ENCODE measurements around the gene MRPL38.

The MRPL38 gene

DNA sequence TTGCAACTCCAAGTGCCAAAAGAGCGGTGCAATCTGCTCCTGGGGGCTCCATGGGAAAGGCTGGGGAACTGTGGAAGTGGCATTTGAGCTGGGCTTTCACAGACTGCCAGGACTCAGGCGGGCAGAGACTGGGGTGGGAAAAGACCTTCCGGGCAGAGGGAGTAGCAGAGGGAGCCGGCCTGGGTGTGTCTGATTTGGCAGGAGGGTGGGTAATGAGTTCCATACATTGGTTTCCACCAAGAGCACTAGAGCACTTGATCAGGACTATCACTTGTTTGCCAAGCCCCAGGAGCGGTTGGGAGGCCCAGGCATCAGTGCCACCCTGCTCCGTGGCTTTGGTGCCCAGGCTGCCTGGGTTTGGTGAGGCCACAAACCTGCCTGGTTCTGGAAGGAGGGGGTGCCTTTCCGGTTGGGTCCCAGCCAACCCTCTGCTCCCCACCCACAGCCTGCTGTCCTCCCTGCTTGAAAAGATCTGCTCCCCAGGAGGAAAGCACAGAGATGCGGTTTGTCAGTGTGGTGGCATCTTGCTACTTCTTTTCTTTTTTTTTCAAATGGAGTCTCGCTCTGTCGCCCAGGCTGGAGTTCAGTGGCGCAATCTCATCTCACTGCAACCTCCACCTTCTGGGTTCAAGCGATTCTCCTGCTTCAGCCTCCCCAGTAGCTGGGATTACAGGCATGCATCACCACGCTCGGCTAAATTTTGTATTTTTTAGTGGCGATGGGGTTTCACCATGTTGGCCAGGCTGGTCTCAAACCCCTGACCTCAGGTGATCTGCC, 22.8 kb downstream of the MRPL38 start:
- no peak for TF ChIP-seq POLR2A (IDR thresholded peaks at IDR 0.05; ENCODE audit: low read depth, low read length)
- no peak for DNase-seq (ENCODE audit: insufficient read length, low spot score)
- no peak for FAIRE-seq

DNA sequence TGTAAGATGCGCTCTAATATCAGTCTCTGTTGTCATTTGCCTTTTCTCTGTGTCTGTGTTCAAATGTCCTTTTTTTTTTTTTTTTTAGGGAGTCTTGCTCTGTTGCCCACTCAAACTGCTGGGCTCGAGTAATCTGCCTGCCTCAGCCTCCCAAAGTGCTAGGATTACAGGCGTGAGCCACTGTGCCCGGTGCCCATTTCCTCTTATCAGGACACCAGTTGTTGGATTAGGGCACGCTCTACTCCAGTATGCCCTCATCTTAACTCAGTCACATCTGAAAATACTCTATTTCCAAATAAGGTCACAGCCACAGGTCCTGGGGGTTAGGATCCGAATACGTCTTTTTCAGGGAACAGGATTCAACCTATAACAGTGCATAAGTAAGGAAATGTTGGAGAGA, 24.4 kb downstream of the MRPL38 start:
- DNase-seq (ENCODE audit: insufficient read length, low spot score) (no peak), FAIRE-seq (no peak)
- TF ChIP-seq POLR2A (IDR thresholded peaks at IDR 0.05; ENCODE audit: low read depth, low read length), result no peak

DNA sequence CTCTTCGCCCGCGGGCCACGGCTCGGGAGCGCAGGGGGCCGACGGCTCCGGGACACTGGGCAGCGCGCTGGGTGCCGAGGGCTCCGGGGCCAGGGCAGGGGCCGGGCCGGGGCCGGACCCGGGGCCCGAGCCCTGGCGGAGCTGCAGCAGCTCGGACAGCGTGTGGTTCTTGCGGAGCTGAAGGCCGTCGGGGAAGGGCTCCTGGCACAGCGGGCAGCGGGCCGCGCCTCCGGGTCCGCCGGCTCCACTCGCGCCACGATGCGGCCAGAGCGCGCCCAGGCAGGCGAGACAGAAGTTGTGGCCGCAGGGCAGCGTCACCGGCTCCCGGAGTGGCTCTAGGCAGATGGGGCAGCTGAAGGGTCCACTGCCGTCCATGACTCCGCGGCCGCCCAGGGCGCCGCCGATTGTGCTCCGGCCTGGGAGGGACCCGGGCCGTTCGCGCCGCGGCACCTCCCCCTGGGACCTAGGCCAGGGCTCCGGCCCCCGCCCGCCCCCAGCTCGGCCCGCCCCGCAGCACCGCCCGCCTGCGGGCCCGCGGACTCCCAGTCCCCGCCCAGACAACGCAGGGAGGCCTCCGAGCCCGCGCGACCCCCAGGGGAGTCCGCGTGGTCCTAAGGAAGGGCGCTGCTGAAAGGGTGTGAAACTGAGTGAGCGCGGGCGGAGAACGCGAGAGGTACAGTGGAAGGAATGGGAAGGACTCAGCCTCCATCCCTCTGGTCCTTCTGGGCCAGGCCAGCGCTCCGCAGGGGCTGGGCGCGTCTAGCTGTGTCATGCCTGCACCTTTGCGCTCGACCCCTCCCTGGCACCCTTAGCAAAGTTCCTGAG, 26.3 kb downstream of the MRPL38 start, which contains the start of gene TRIM47:
TSS of gene TRIM47 (minus strand) at position 408 of the 825 bp plus-strand sequence. CDS start at position 375, 33 bp downstream.
- FAIRE-seq (no peak), DNase-seq (ENCODE audit: insufficient read length, low spot score) (peak; percentile 77)
- TF ChIP-seq POLR2A (IDR thresholded peaks at IDR 0.05; ENCODE audit: low read depth, low read length), result peak; percentile 76

DNA sequence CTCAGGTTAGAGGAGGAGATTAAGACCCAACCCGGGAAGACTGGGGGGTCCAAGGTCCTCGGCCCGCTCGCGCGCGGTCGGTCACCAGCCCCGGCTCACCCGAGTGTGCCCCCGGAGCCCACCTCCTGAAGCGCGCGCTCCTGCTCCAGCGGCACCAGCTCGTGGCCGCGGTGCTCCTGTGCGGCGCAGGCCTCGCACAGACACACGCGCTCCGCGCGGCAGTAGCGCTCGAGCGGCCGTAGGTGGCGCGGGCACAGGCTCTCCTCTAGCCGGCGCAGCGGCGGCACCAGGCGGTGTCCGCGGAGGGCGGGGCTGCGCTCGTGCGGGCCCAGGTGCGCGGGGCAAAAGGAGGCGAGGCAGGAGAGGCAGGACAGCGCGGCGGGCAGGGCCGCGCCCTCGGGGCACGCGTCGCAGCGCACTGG, 26.9 kb downstream of the MRPL38 start:
- FAIRE-seq (no peak), DNase-seq (ENCODE audit: insufficient read length, low spot score) (no peak)
- peak; percentile 44; the same call in 1 of the 2 replicates for TF ChIP-seq POLR2A (IDR thresholded peaks at IDR 0.05; ENCODE audit: low read depth, low read length)

DNA sequence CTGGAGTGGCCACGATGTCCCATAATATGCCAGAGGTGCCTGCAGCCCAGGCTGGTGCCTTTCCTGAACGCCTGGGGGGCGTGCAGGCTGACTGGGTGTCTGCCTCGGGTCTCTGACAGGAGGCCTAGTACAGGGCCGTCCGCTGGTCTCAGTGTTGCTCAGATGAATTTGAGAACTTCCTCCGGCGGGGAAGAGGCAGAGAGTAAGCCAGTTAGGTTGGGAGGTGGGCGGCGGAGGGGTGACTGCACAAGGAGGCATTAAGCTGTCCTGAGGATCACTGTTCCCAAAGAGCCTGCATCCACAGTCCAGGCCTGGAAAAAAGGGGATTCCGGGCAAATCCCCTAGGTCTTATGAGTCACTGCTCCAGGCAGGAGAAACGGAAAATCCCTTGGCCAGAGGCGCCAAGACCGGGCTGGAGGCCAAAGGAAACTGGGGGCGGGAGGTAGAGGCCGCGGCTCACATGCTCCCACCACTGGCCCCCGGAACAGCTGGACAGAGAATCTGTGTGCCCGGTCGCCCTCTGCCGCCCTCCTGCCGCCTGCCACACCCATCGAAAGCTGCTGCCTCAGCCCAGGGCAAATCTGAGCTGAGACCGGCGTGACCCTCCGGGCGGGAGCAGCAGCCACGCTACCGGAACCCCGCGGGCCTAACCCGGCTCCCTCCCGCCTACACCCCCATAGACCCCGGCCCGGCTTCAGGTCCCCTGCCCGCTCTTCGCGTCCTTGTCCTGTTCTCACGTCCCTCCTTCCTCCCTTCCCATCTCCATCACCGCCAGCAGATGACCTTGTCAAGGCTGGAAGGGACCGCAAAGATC, 27.5 kb downstream of the MRPL38 start:
- TF ChIP-seq POLR2A (IDR thresholded peaks at IDR 0.05; ENCODE audit: low read depth, low read length), result peak; percentile 41; the same call in 1 of the 2 replicates
- FAIRE-seq (peak; percentile 48), DNase-seq (ENCODE audit: insufficient read length, low spot score) (peak; percentile 91)

DNA sequence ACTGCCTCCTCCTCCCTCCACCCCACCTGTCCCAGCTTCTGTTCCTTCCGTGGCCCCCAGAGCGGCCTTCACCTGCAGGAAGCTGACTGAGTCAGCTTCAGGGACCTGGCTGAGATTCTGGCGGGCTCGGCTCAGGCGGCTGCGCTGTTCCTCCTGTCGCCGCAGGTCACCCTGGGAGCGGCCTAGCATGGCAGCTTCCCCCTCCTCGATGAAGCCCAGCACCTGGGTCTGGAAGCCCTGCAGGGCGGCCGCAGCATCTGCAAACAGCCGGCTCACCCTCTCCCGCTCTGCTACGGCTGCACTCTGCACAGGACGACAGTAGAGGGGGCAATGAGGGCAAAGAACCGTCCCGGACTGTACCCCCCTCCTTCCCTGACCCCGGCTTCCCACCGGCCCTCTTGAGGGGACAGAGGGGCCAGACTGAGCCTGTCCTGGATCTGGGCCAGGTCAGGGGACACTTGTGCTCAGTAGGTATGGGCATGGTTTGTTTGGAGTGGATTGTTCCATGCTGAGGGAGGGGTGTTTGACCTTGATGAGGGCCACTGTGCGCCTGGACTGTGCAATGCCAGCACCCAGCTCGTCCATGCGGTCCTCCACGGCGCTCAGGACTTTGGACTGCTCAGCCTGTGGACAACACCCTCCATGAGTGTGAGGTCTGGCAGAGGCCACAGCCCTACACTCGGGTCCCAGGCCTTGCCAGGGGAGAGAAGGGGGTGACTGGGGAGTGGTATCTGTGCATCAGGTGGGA, 28.3 kb downstream of the MRPL38 start:
- no peak; the same call in 1 of the 2 replicates for TF ChIP-seq POLR2A (IDR thresholded peaks at IDR 0.05; ENCODE audit: low read depth, low read length)
- FAIRE-seq (no peak), DNase-seq (ENCODE audit: insufficient read length, low spot score) (no peak)

DNA sequence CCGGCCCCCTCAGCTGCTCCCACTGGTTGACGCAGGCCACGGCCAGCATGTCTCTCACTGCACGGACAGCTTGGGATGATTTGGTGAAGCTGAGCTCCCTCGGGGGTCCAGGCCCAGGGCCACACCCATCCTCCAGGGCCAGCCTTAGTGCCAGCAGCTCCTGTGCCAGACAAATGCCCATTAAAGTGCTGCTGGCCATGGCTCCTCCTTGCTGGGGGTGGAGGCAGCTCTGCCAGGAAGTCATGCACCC, 28.8 kb downstream of the MRPL38 start:
- DNase-seq (ENCODE audit: insufficient read length, low spot score) (peak; percentile 84), FAIRE-seq (no peak)
- no peak for TF ChIP-seq POLR2A (IDR thresholded peaks at IDR 0.05; ENCODE audit: low read depth, low read length)

DNA sequence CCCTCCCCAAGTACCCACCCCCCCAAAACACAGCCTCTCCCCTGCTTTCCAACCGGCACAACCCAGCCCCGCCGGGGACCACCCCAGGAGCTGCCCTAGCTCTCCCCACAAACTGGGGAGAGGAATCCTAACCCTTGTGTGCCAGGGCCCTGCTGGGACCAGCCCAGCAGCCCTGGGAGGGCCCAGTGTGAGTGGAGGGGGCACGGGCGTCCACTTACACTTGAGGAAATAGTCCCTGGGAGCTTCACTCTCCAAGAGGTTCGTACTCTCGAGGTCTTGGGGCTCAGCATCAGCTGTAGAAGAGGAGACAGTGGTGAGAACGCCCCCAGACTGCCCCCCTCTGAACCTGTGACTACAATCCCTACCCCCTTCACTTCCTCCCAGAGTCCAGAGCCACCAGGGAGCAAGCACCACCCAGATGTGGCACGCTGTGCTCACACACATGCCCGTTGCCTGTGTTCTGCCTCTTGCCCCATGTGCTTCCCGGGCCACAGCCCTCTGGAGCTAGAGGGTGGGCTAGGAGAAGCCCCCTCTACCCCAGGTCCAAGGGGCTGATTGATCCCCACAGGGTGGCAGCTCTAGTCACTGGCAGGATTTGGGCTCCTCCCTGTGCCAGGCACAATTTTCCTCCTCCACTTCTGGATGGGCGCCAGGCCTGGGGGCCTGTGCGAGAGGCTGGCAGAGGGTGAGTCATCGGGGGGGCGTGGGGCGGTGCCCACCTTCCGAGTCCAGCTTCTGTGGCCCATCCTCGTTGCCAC, 29.3 kb downstream of the MRPL38 start:
- no peak for DNase-seq (ENCODE audit: insufficient read length, low spot score)
- no peak for FAIRE-seq
- TF ChIP-seq POLR2A (IDR thresholded peaks at IDR 0.05; ENCODE audit: low read depth, low read length), result no peak

DNA sequence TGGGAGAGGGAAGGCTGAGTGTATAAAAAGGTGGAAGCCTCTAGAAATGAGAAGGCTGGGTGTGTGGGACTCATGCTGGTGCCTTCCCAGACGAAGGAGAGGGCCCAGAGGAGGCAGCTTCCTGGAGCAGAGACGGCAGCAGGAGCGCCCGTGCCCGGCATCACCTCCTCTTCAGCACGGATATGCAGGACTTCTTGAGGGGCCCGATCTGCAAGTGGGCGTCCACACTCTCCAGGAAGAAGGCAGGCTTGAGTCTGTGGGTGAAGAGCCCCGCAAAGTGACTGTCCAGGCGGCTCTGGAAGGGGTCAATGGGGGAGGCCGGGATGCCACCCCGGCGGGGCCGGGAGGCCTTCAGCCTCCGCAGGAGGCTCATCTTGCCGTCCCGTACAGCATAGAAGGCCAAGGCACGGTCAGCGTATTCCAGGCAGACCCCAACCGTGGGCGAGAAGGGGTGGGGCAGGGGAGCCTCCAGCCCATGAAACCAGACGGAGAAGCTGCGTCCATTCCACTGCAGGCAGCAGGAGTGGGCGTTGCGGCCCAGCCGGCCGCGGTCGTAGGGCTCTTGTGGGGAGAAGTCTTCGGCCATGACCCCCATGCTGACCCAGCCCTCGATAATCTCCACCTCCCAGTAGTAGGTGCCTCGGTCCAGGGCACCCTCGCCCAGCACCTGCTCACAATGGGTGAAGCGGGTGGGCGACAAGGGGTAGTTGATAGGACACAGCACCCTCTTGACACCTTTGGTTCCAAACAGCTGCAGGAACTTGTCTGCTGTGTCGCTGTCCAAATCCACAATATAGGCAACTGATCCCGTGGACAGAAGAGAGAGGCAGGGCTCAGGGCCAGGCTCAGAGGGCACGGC, 30.1 kb downstream of the MRPL38 start:
- FAIRE-seq, result no peak

DNA sequence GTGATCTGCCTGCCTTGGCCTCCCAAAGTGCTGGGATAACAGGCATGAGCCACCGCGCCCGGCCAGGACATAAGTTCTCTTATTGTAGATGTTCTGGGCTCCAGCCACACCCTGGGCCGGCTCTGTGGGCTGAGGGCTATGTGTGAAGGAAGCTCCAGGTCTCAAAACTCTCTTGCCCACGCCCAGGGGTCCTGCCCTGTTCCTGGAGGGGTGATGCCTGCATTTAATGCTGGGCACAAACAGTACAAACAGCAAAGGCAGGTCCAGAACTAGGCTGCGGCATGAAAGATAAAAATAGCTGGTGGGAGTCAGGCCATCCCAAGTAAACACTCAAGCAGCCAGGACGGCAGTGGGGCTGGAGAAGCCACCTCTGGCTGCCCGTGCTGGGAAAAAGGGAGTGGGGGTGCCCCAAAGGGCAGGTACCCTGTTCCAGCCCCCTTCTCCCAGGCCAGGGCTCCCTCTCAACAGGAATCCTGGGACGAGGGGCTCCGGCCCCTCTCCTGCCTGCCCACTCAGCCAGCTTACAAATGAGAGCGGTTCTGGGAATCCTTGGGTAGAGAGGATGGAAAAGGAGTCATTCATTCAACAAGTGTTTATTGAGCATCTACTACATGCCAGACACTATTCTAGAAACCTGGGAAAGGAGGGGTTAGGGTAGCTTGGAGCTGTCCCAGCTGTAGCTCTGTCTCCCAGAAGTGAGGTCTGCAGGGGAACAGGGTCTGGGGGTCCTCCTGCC, 30.9 kb downstream of the MRPL38 start:
- TF ChIP-seq POLR2A (IDR thresholded peaks at IDR 0.05; ENCODE audit: low read depth, low read length), result no peak
- DNase-seq (ENCODE audit: insufficient read length, low spot score) (no peak), FAIRE-seq (no peak)

More for the DNA sequence above, 30.1 kb downstream of the MRPL38 start:
- no peak for DNase-seq (ENCODE audit: insufficient read length, low spot score)
- no peak for TF ChIP-seq POLR2A (IDR thresholded peaks at IDR 0.05; ENCODE audit: low read depth, low read length)

Data from H54 (cell line).